ENCODE data around the gene FOXO1.

DNA sequence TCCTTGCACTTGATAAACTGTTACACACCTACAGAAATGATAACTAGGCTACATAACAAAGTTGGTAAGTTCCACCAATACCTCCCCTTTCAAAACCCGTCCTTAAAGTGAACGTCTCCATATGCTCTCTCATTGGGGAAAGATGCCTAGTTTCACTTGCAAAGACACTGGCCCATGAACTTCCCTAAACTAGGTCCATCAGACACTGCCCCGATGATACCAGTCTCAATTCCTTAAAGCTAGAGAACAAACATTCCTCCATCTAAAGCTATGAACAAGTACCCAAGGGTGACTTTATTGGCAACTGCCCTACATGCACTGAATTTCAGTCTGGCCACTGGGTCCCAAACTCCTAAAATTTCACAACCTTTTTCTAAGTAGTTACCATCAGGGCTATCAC, 39.9 kb downstream of the FOXO1 start:
- no peak for TF ChIP-seq MYBL2 (IDR thresholded peaks at IDR 0.05; ENCODE audit: low read depth)
- no peak for TF ChIP-seq MYBL2 (CRISPR knock-in tag; IDR thresholded peaks at IDR 0.05; ENCODE audit: borderline replicate concordance)
- no peak for TF ChIP-seq EZH2 (IDR thresholded peaks at IDR 0.05; ENCODE audit: borderline replicate concordance, low read depth, low read length)
- TF ChIP-seq, protein P1, sequence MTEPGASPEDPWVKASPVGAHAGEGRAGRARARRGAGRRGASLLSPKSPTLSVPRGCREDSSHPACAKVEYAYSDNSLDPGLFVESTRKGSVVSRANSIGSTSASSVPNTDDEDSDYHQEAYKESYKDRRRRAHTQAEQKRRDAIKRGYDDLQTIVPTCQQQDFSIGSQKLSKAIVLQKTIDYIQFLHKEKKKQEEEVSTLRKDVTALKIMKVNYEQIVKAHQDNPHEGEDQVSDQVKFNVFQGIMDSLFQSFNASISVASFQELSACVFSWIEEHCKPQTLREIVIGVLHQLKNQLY (CRISPR knock-in tag; conservative IDR thresholded peaks at IDR 0.05), result no peak
